Astrocyte (in vitro differentiated cells and primary cell): ENCODE measurements around the gene SLC4A1. TPM values are rescaled to one million over a fixed set of nuclear protein-coding genes. Genes with fewer than 3 reads are reported as not detected.
A peak's percentile ranks its signal among the peaks of the same experiment; 100 is the strongest.

Source experiments
- DNase-seq: peaks from one replicate; pipeline ENCODE4 v3.0.0-alpha.2; 2010; ENCODE audit warnings: low read depth
- FAIRE-seq: peaks from 2 replicates; lab custom pipeline; 2011; peaks lifted over from hg19 to GRCh38; lab: Jason Lieb, UNC
- H2AFZ ChIP-seq: 2 replicates; pipeline ENCODE4 v1.6.0; 2012; ENCODE audit warnings: low read depth, low read length, inconsistent platforms
- H3K27ac ChIP-seq: 2 replicates; pipeline ENCODE4 v1.5.1; 2011; ENCODE audit warnings: low read depth, low read length, inconsistent platforms
- H3K27me3 ChIP-seq: 2 replicates; pipeline ENCODE4 v1.6.0; 2011; ENCODE audit warnings: low read length, inconsistent platforms; ENCODE audit not compliant: insufficient read depth
- H3K36me3 ChIP-seq: 2 replicates; pipeline ENCODE4 v1.5.1; 2011; ENCODE audit warnings: low read length, inconsistent platforms; ENCODE audit not compliant: insufficient read depth
- H3K4me1 ChIP-seq: 2 replicates; pipeline ENCODE4 v1.5.1; 2011; ENCODE audit warnings: low read length, inconsistent platforms; ENCODE audit not compliant: insufficient read depth
- H3K4me2 ChIP-seq: 2 replicates; pipeline ENCODE4 v1.6.0; 2012; ENCODE audit warnings: low read length, inconsistent platforms
- H3K4me3 ChIP-seq: 2 replicates; pipeline ENCODE4 v1.5.1; 2011; ENCODE audit warnings: low read depth, mild to moderate bottlenecking, low read length, inconsistent platforms; ENCODE audit not compliant: insufficient read depth
- H3K79me2 ChIP-seq: 2 replicates; pipeline ENCODE4 v1.6.0; 2012; ENCODE audit warnings: mild to moderate bottlenecking, low read length, inconsistent platforms; ENCODE audit not compliant: insufficient read depth
- H3K9ac ChIP-seq: 2 replicates; pipeline ENCODE4 v1.6.0; 2012; ENCODE audit warnings: mild to moderate bottlenecking, low read length, inconsistent platforms
- H3K9me3 ChIP-seq: 2 replicates; pipeline ENCODE4 v1.5.1; 2012; ENCODE audit warnings: low read depth, mild to moderate bottlenecking, low read length, inconsistent platforms; ENCODE audit not compliant: insufficient read depth
- H4K20me1 ChIP-seq: 2 replicates; pipeline ENCODE4 v1.6.0; 2012; ENCODE audit warnings: low read length, inconsistent platforms; ENCODE audit not compliant: insufficient read depth
- H3K27ac Mint-ChIP-seq: one replicate; pipeline ENCODE4 v1.8.0; 2021; ENCODE audit warnings: mild to moderate bottlenecking, mixed read lengths; ENCODE audit not compliant: unreplicated experiment
- H3K27me3 Mint-ChIP-seq: one replicate; pipeline ENCODE4 v1.8.0; 2021; ENCODE audit warnings: low read depth, mixed read lengths; ENCODE audit not compliant: unreplicated experiment
- H3K36me3 Mint-ChIP-seq: one replicate; pipeline ENCODE4 v1.8.0; 2021; ENCODE audit warnings: low read depth, mixed read lengths; ENCODE audit not compliant: unreplicated experiment
- H3K4me1 Mint-ChIP-seq: one replicate; pipeline ENCODE4 v1.8.0; 2021; ENCODE audit warnings: low read depth, mixed read lengths; ENCODE audit not compliant: unreplicated experiment
- H3K4me3 Mint-ChIP-seq: one replicate; pipeline ENCODE4 v1.8.0; 2021; ENCODE audit warnings: mild to moderate bottlenecking, moderate library complexity, mixed read lengths; ENCODE audit not compliant: unreplicated experiment
- H3K9me3 Mint-ChIP-seq: one replicate; pipeline ENCODE4 v1.8.0; 2021; ENCODE audit warnings: mild to moderate bottlenecking, mixed read lengths; ENCODE audit not compliant: unreplicated experiment
- EZH2 ChIP-seq: IDR thresholded peaks from 2 replicates; pipeline ENCODE4 v1.6.1; 2012; ENCODE audit warnings: mild to moderate bottlenecking, low read length, inconsistent platforms; ENCODE audit not compliant: insufficient read depth
- total RNA-seq: library from RNA; stranded (reverse); gene quantifications from 2 replicates; pipeline ENCODE4 v1.2.1, GENCODE V29; 2021
- TF ChIP-seq, protein P1 (sequence below): IDR thresholded peaks from 2 replicates; pipeline ENCODE4 v1.5.1; 2011; ENCODE audit warnings: low read depth, mild to moderate bottlenecking, inconsistent platforms, low read length, moderate library complexity; ENCODE audit not compliant: insufficient read depth

SLC4A1 gene
- total RNA-seq, 1 donor from 2014 or later = not detected

GRCh38 chr17:44309472-44309871, 41.5 kb upstream of the SLC4A1 start:
- Mint-ChIP-seq H3K27ac (no peak overlapping the region), H3K4me3 (peak overlapping the region; percentile 75), H3K27me3 (peaks cover 30% of the 10 kb centered on the region), H3K36me3 (peaks cover 2% of the 10 kb centered on the region), H3K4me1 (peaks cover 4% of the 10 kb centered on the region), H3K9me3 (no peaks in the 10 kb centered on the region)
- TF ChIP-seq, protein P1, sequence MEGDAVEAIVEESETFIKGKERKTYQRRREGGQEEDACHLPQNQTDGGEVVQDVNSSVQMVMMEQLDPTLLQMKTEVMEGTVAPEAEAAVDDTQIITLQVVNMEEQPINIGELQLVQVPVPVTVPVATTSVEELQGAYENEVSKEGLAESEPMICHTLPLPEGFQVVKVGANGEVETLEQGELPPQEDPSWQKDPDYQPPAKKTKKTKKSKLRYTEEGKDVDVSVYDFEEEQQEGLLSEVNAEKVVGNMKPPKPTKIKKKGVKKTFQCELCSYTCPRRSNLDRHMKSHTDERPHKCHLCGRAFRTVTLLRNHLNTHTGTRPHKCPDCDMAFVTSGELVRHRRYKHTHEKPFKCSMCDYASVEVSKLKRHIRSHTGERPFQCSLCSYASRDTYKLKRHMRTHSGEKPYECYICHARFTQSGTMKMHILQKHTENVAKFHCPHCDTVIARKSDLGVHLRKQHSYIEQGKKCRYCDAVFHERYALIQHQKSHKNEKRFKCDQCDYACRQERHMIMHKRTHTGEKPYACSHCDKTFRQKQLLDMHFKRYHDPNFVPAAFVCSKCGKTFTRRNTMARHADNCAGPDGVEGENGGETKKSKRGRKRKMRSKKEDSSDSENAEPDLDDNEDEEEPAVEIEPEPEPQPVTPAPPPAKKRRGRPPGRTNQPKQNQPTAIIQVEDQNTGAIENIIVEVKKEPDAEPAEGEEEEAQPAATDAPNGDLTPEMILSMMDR = no peak
- H3K27ac ChIP-seq = no peak overlapping the region
- no peak overlapping the region for H3K9ac ChIP-seq
- no peak overlapping the region for H3K4me2 ChIP-seq
- H3K4me3 ChIP-seq = no peak overlapping the region
- H3K9me3 ChIP-seq = no peaks in the 10 kb centered on the region
- peaks cover 3% of the 10 kb centered on the region for H3K4me1 ChIP-seq
- H3K79me2 ChIP-seq = no peaks in the 10 kb centered on the region
- FAIRE-seq = no peak
- H3K36me3 ChIP-seq = no peaks in the 10 kb centered on the region
- no peak for DNase-seq
- H2AFZ ChIP-seq = no peak overlapping the region
- H4K20me1 ChIP-seq = no peaks in the 10 kb centered on the region
- H3K27me3 ChIP-seq = peaks cover 24% of the 10 kb centered on the region

- no peaks in the 10 kb centered on the region for H4K20me1 ChIP-seq
- H3K4me1 ChIP-seq = peaks cover 3% of the 10 kb centered on the region
- H3K4me3 ChIP-seq = no peak overlapping the region
- H3K4me2 ChIP-seq = peak overlapping the region; percentile 84
- Mint-ChIP-seq H3K4me3 (peak overlapping the region; percentile 75), H3K4me1 (peaks cover 4% of the 10 kb centered on the region), H3K27ac (no peak overlapping the region), H3K9me3 (no peaks in the 10 kb centered on the region), H3K27me3 (peaks cover 27% of the 10 kb centered on the region), H3K36me3 (peaks cover 2% of the 10 kb centered on the region)
- TF ChIP-seq, protein P1 = no peak
- no peak for TF ChIP-seq EZH2
- peaks cover 18% of the 10 kb centered on the region for H3K27me3 ChIP-seq
- no peak for FAIRE-seq
- H2AFZ ChIP-seq = no peak overlapping the region
- H3K9ac ChIP-seq = no peak overlapping the region
- no peak overlapping the region for H3K27ac ChIP-seq
- H3K79me2 ChIP-seq = no peaks in the 10 kb centered on the region
- no peak for DNase-seq
- H3K36me3 ChIP-seq = no peaks in the 10 kb centered on the region
- H3K9me3 ChIP-seq = no peaks in the 10 kb centered on the region
Observed at GRCh38 chr17:44308865-44309264, 40.9 kb upstream of the SLC4A1 start.

GRCh38 chr17:44308320-44308818, 40.4 kb upstream of the SLC4A1 start, which contains the start of gene RUNDC3A:
Gene RUNDC3A (plus strand): TSS chr17:44308601. CDS start chr17:44308833, 232 bp downstream.
- Histone ChIP-seq H3K4me1 (peaks cover 3% of the 10 kb centered on the region), H3K27ac (no peak within 1 kb of the TSS), H3K9me3 (no peaks in the 10 kb centered on the region), H2AFZ (no peak within 1 kb of the TSS), H3K36me3 (no peaks in the 10 kb centered on the region), H3K4me3 (peak within 1 kb of the TSS; percentile 51), H3K9ac (no peak within 1 kb of the TSS), H3K27me3 (peaks cover 18% of the 10 kb centered on the region), H3K4me2 (peak within 1 kb of the TSS; percentile 84), H4K20me1 (no peaks in the 10 kb centered on the region), H3K79me2 (no peaks in the 10 kb centered on the region)
- FAIRE-seq = no peak
- peaks cover 26% of the 10 kb centered on the region for H3K27me3 Mint-ChIP-seq
- H3K36me3 Mint-ChIP-seq = peaks cover 2% of the 10 kb centered on the region
- no peaks in the 10 kb centered on the region for H3K9me3 Mint-ChIP-seq
- TF ChIP-seq EZH2 = no peak
- TF ChIP-seq, protein P1 = no peak
- H3K4me1 Mint-ChIP-seq = peaks cover 4% of the 10 kb centered on the region
- no peak within 1 kb of the TSS for H3K27ac Mint-ChIP-seq
- peak within 1 kb of the TSS; percentile 76 for H3K4me3 Mint-ChIP-seq
- DNase-seq = peak; percentile 41
